ENCODE data around the gene NIN.

GRCh38 chr14:50768680-50769079, 62.3 kb downstream of the NIN start:
- TF ChIP-seq CTCF (IDR thresholded peaks at IDR 0.05) (no peak), POLR2A (IDR thresholded peaks at IDR 0.05) (no peak), POLR2AphosphoS5 (IDR thresholded peaks at IDR 0.05; ENCODE audit: insufficient read depth in 1 of 2, low read depth in 1 of 2) (no peak)

Data from vagina (tissue), 2 donors.